ENCODE measurements around the gene HSD17B2. TPM values are rescaled to one million over a fixed set of nuclear protein-coding genes. Genes with fewer than 3 reads are reported as not detected.
"Not testable (repeated sequence)": the region's sequence is repeated elsewhere in the genome, so short reads cannot be mapped to it uniquely, and the experiment has no call there.

The HSD17B2 gene
- total RNA-seq, 1 donor from 2014 or later = not detected

DNA sequence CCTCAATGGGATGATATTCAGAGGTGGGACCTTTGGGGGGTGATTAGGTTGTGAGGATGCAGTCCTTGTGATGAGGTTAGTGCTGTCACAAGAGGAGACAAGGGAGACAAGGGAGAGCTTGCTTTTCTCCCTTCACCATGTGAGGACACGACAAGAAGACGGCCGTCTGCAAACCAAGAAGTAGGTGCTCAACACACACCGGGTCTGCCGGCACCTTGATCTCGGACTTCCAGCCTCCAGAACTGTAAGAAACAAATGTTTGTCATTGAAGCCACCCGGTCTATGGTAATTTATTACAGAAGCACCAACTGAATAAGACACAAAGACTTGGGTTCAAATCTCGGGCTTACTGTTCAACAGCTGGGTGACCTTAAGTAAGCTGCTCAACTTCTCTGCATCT is 70.1 kb downstream of the HSD17B2 start:
- intact Hi-C loops (cut with DNase I) = no loop called here
- ATAC-seq = no peak
- no peak for DNase-seq (ENCODE audit: low spot score)

DNA sequence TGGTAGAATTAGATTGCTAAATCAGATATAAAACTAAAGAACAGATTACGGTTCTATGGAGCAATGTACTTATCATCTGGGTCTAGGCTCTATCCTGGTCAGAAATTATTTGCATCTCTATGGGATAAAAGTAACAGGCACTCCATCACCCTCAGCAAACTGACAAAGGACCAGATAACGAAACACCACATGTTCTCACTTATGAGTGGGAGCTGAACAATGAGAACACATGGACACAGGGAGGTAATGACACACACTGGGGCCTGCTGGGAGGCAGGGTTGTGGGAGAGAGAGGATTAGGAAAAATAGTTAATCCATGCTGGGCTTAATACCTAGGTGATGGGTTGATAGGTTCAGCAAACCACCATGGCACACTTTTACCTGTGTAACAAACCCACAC is 73.0 kb downstream of the HSD17B2 start:
- DNase-seq (ENCODE audit: low spot score) (no peak), ATAC-seq (no peak)
- intact Hi-C loops (cut with DNase I) = no loop called here

DNA sequence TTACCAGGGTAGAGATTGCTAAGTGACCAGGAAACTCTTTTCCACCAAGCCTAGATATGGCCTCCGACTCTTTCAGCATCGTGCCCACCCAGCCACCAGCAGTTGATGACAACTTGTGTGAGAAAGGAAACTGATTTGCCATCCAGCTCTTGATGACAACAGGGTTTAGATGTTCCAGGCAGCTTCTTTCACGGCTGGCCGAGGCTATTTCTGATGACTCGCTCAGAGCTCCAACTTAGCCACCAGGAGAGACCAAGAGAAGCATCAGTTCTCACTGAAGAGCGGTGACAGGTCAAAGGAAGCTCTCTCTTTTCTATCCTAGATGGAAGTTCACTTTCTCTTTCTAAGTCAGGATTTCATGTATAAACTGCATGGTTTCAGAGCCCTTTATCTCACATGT is 73.7 kb downstream of the HSD17B2 start:
- ATAC-seq = no peak
- intact Hi-C loops (cut with DNase I) = no loop called here
- no peak for DNase-seq (ENCODE audit: low spot score)

DNA sequence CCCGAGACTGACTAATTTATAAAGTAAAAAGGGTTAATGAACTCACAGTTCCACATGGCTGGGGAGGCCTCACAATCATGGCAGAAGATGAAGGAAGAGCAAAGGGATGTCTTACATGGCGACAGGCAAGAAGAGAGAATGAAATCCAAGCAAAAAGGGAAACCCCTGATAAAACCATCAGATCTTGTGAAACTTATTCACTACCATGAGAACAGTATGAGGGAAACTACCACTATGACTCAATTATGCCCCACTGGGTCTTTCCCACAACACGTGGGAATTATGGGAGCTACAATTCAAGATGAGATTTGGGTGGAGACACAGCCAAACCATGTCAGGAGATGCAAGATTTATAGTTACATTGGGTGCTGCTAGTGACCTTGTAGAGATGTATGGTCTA is 74.2 kb downstream of the HSD17B2 start:
- intact Hi-C loops (cut with DNase I); ATAC-seq; DNase-seq (ENCODE audit: low spot score): not testable (repeated sequence)

DNA sequence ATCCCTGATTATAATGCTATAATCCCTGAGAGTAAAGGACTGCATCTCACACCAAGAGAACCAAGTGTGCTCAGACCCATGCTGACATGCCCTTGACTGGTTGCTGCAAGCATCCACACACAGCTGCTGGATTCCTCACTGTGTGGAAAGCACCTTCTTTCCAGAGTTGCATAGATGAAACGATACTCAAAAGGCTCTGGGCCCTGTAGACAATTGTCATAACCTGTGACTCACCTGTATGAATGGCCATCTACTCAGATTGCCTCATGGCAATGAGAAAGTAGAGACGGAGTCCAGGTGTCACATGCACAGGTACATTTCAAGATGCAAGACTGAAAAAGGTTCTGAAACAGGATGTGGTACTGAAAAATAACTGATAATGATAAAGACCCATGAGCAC is 76.9 kb downstream of the HSD17B2 start:
- ATAC-seq = no peak
- intact Hi-C loops (cut with DNase I) = loop anchor here (10.0 kb wide), 1 partner anchor 937 kb away; no protein-coding TSS in a partner anchor
- no peak for DNase-seq (ENCODE audit: low spot score)

DNA sequence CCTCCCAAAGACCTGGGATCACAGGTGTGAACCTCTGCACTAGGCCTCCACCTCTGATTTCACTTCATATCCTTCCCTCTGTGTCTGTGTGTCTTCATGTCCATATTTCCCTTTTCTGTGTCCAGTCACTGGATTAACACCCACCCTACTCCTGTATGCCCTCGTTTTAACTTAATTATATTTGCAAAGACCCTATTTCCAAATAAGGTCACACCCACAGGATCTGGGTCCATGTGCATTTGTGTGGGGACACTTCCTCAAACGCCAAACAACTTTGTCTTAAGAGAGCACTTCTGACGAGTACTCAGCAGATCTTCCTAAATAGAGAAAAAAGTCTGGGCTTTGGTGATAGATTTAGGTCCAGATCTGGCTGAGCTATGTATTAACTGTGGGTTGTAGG is 78.7 kb downstream of the HSD17B2 start:
- no peak for ATAC-seq
- intact Hi-C loops (cut with DNase I) = loop anchor here (10.0 kb wide), 1 partner anchor 939 kb away; no protein-coding TSS in a partner anchor
- DNase-seq (ENCODE audit: low spot score) = no peak

DNA sequence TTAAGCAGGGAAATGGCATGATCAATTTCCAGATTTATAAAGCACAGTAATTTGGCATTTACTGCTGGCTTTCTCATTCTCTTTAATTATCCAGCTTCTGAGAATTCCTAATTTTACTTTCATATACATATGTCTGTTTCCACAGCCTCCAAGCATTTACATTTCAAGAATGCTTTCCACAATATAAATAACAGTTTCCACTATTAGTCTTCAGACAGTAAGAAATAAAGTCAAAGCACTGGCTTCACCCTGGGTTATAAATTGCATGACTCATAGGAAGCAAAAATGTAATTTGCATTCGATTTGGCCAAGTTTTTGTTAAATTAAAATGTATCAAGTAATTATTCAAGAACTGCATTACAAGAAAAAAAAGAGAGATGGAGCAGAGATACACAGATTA is 81.5 kb downstream of the HSD17B2 start:
- intact Hi-C loops (cut with DNase I) = loop anchor here (10.0 kb wide), 1 partner anchor 942 kb away; no protein-coding TSS in a partner anchor
- ATAC-seq = no peak
- DNase-seq (ENCODE audit: low spot score) = no peak

DNA sequence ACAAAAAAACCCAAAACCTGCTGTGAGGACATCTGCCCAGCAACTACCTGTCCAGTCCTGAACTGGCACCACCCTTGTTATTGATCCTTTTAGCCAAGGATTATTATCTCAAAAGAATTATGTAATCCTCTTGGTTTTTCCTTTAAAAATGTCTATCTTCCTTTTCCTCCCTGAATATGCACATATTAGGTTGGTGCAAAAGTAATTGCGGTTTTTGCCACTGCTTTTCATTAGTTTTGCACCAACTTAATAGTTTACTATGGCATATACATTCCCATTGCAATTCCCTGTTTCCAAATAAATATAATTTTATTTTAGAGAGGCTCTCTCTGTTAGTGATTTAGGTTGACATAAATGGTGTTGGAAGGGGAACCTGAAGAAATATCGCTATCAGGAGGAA is 83.7 kb downstream of the HSD17B2 start:
- intact Hi-C loops (cut with DNase I) = loop anchor here (10.0 kb wide), 1 partner anchor 944 kb away; no protein-coding TSS in a partner anchor
- ATAC-seq = no peak
- DNase-seq (ENCODE audit: low spot score) = no peak

DNA sequence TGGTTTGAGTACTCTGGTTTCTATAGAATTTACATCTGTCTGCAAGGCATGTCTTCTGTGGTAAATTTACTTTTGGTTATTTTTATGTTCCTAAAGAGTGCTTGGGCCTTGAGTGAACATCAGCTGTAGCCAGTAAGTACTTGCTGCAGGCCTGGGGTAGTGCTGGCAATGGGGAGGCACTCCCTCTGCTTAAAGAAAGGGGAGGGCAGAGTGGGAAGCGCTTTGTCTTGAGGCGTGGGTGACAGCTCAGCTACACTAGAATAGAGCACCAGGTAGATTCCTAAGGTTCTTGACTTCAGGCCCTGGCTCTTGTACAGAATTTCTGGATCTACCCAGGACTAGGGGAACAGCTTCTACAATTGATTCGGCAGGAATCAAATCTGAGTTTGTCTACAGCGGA is 84.4 kb downstream of the HSD17B2 start:
- ATAC-seq = no peak
- no peak for DNase-seq (ENCODE audit: low spot score)
- intact Hi-C loops (cut with DNase I) = loop anchor here (10.0 kb wide), 1 partner anchor 945 kb away; no protein-coding TSS in a partner anchor

DNA sequence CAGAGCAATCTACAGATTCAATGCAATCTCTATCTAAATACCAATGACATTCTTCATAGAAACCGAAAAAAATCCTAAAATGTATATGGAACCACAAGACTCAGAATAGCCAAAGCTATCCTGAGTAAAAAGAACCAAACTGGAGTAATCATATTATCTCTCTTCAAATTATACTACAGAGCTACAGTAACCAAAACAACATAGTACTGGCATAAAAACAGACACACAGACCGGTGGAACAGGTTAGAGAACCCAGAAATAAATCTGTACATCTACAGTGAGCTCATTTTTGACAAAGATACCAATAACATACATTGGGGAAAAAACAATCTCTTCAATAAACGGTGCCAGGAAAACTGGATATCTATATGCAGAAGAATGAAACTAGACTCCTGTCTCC is 89.6 kb downstream of the HSD17B2 start:
- intact Hi-C loops (cut with DNase I) = no loop called here
- DNase-seq (ENCODE audit: low spot score) = no peak
- ATAC-seq = no peak

DNA sequence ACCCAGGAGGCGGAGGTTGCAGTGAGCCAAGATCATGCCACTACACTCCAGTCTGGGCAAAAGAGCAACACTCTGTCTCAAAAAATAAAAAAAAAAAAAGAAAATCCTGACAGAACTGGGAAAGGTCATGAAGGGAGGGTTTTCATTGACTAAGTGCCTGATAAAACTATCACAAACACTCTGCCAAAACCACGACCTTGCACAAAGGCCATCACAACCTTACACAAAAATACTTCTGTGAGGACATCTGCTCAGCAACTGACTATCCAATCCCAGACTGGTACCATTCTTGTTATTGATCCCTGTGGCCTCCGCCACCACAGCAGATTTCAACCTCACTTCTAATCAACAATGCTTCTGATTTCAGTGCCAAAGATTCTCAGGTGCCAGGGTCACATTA is 94.8 kb downstream of the HSD17B2 start:
- DNase-seq (ENCODE audit: low spot score) = no peak
- intact Hi-C loops (cut with DNase I) = no loop called here
- no peak for ATAC-seq

DNA sequence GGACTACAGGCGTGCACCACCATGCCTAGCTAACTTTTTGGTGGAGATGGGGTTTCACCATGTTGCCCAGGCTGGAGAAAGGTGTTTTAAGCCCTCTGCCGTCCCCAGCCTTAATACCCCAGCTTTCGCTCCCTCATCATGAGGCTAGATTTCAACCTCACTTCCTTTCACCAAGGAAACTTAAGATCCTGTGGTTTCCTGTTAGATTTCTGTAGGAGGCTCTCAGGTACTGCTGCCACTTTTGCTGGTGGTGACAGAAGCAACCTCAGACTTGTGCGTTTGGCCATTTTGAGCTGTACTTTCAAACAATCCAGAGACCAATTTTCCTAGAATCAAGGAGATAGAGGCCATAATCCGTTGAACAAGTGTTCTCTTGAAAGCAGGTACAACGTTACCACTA is 98.7 kb downstream of the HSD17B2 start:
- ATAC-seq (no peak), DNase-seq (ENCODE audit: low spot score) (no peak)
- intact Hi-C loops (cut with DNase I) = no loop called here

DNA sequence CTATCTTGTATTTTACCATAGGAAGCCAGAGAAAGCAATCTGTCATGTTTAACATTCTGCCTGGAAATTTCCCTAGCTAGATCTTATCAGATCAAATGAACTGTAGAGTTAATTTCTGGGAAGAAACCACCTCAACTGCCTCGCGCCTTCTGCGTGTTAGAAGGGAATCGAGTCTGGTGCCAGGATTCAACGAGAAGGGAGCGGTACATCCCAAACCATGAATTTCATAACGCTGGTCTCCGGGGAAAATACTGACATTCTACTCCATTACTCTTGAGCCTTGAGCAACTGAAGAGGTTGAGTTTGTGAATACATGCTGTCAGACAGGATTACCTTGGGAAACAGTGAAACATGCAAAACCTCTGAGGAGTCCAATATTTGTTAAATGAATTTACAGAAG is 99.8 kb downstream of the HSD17B2 start:
- intact Hi-C loops (cut with DNase I) = no loop called here
- ATAC-seq (no peak), DNase-seq (ENCODE audit: low spot score) (no peak)

DNA sequence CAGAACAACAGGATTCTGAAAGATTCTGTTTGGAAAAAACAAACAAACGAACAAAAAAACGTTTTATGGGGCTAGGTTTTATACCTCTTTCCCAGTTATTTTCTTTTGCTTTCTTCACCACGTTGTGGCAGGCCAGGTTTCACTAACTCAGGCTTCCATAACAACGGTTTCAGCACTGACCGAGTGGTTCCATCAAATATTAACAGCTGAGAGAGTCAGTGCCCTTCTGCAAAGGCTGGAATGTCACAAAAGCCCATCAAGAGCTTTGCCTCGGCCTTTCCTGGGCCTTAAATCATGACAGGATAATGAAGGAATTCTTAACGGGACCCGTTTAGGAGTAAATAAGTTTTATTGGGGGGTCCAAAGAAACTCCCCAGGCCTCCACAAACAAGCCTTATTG is 100.8 kb downstream of the HSD17B2 start:
- DNase-seq (ENCODE audit: low spot score) (no peak), ATAC-seq (no peak)
- intact Hi-C loops (cut with DNase I) = no loop called here

DNA sequence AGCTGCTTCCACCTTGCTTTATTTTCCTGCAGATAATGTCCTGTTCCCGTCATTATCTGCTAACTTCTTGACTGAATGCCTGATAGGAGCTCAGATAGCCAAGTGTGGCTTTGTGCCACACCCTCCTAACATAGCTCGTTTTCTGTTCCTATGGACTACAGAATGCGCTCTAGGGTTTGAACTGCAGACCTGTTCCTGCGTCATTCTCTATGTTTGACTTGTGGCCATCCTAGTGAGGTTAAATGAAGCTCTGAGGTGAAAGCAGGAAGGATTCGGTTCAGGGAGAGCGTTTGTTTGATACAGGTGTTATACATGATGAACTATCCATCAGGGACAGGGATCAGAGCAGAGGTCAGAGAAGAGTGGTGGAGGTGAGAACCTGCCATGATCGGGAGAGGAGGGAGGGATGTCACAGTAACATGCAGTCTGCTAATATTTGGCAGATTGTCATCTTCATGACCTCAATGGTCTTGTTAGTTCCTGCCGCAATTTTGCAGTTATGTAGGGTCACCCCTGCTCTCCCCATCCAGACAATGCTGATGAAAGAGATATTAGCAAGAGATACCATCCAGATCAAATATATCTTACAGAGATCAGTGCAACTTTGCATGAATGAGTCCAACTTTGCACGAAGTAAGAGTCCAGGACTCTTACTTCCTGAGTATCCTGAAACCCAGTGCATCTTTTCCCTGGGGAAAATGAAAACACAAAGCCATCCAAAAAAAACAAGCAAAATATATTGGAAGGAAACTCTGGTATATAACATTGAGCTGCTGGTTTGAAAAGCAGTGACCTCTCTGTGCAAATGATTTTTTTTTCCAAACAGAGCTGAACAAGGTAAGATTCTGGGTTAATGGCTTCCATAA is 102.1 kb downstream of the HSD17B2 start:
- DNase-seq (ENCODE audit: low spot score) (no peak), ATAC-seq (no peak)

DNA sequence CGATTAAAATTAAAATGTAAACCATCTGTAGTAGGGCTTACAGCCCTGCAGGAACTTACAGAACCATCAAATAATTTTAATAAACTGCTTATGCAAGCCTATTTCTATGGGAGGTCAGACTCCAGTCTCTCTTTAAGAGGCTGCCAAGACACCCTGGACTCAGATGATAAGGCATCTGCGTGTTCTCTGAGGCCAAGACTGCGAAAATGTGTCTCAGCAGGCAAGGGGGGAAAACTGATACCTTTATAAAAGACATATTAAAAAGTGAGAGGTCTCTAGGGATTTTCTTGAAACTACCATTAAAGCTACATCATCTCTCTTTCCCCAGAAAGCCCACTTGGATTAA is 102.7 kb downstream of the HSD17B2 start:
- intact Hi-C loops (cut with DNase I) = no loop called here
- DNase-seq (ENCODE audit: low spot score) (no peak), ATAC-seq (no peak)

More for the DNA sequence above, 102.1 kb downstream of the HSD17B2 start:
- intact Hi-C loops (cut with DNase I) = no loop called here

DNA sequence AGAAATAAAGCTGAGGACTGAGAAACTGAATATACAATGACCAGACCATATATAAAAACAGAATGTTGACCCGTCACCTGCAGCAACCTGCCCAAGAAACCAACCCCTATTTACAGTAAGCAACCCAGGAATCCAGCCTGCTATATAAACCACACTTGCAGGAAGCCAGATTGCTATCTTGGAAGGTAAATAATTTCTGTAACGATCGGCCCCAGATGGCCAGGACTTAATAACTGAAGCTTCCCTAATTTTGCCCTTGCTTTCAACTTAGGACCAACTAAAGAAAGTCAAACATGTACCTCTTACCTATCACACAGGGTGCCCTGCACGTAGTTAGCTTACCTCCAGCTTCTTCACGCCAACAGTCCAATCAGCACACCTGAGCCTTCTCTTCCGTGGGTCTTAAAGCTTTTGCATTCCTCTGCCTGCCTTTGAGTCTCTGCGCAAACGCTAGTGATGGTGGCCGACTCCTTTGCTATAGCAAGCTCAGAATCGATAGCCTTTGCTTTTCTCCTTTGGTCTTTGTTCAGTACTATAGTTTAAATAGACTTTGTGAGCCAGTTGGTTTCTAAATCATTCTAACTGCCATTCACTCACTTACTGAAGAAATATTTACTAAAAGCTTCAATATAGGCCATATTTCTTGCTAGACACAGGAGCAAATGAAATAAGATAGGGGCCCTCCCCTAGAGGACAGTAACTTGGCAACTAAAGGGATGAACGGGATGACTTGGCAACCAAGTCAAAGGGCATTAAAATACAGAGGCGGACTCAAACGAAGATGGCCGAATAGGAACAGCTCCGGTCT is 103.6 kb downstream of the HSD17B2 start:
- DNase-seq (ENCODE audit: low spot score) = no peak
- no peak for ATAC-seq
- intact Hi-C loops (cut with DNase I) = no loop called here

DNA sequence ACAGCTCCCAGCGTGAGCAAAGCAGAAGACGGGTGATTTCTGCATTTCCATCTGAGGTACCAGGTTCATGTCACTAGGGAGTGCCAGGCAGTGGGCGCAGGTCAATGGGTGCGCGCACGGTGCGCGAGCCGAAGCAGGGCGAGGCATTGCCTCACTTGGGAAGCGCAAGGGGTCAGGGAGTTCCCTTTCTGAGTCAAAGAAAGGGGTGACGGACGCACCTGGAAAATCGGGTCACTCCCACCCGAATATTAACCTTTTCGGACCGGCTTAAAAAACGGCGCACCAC is 104.2 kb downstream of the HSD17B2 start:
- intact Hi-C loops (cut with DNase I) = not testable (repeated sequence)

DNA sequence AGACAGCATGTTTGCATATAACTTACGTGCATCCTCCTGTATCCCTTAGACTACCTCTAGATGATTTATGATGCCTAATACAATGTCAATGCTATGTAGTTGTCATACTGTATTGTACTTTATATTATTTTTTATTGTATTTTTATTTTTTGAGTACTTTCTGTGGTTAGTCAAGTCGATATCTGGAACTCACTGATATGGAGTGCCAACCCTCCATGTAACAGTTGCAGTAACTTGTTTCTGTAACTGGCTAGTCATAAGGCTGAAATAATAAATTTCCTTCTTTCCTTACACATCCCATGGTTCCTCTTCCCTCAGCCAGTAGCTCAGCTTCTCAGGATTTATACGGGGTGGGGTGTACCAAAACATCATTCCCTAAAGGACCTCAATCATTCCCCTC is 111.5 kb downstream of the HSD17B2 start:
- intact Hi-C loops (cut with DNase I) = no loop called here
- DNase-seq (ENCODE audit: low spot score) (no peak), ATAC-seq (no peak)

More for the DNA sequence above, 104.2 kb downstream of the HSD17B2 start:
- not testable (repeated sequence) for ATAC-seq; DNase-seq (ENCODE audit: low spot score)

DNA sequence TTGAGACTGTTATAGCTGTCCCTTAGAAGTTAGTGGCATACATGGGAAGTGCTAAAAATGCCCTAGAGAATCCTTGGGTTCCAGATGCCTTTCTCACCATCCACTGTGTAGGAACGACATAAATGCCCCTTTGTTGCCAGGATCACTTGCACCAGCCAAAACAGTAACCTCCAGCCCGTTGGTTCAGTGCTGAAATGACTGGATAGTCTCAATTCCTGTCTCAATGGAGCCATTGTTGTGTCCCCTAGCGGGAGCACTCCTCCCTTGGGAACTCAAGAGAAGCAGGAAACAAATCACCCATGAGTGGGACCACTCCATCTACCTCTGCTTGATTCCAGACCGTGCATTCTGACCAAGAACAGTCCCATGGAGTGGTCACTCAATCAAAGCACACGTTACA is 111.9 kb downstream of the HSD17B2 start:
- DNase-seq (ENCODE audit: low spot score) (no peak), ATAC-seq (peak; percentile 50)
- intact Hi-C loops (cut with DNase I) = no loop called here

Data from sciatic nerve (tissue), 2 donors.